GM21423 (cell line): Measurements from ENCODE around the gene NDC80.
"Not testable (repeated sequence)": the region's sequence is repeated elsewhere in the genome, so short reads cannot be mapped to it uniquely, and the experiment has no call there.

Source experiments
- ATAC-seq: cut with Tn5 transposase; IDR thresholded peaks from one replicate; pipeline ENCODE4 v1.9.1; 2021; ENCODE audit warnings: mild to moderate bottlenecking, moderate library complexity; ENCODE audit not compliant: unreplicated experiment

Gene NDC80

DNA sequence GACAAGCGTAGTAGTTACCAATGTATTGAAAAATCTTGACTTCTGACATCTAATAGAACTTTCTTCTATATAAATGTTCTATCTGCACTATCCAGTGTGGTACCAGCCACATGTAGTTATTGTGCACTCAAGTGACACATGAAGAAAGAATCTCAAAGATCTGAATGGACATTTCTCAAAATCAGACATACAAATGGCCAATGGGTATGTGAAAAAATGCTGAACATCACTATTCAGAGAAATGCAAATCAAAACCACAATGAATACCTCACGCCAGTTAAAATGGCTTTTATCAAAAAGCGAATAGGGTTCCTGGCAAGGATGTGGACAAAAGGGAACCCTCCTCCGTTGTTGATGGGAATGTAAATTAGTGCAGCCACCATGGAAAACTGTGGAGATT is 46.7 kb downstream of the NDC80 start:
- ATAC-seq: no peak

DNA sequence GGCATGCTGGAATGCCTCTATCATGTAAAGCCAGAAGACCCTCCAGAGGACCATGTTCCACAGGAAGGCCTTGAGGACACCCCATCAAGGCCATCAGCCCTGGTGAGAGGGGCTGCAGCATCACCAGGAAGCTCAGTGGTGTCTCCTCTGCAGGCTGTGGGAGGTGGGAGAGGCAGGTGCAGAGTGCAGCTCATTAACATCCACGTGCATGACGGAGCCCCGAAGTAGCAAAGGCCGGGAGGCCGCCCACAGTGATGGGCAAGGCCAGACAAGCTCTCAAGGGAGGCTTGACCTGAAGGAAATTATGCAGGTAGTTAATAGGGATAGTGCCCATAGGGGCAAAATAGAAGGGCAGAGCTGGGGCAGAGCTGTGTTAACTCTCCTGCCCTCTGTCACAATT is 53.9 kb downstream of the NDC80 start:
- no peak for ATAC-seq

DNA sequence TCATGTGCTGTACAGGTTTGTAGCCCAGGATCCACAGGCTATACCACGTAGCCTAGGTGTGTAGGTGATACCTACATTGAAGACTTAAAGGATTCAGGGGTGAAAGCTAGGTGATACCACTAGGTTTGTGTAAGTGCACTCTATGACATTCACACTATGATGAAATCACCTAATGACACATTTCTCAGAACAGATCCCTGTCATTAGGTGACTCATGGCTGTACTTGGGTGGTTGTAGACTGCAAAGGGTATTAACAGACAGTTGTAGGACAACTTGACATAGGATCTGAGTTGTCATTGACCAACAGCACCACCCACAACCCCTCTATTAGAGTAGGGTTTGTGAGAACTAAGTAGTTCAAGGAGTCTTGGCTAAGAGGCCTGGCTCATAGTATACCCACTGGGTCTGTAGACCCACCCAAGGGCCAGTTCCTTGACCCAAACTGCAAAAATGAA is 56.5 kb downstream of the NDC80 start:
- ATAC-seq: peak; percentile 86

DNA sequence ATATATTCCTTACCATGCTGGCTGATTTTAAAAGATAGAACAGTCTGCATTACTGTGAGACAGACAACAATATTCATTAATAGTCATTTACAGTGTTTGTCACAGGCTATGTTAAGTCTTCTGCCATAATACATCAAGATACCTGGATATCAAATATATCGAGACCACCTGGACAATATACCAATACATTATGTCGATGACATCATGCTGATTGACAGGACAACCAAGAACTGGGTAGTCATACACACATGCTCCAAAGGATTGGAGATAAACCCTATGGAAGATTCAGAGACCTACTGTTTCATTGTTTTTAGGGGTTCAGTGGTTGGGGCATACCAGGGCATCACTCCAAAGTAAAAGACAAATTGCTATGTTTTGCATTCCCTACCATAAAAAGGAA is 57.6 kb downstream of the NDC80 start:
- ATAC-seq: no peak

DNA sequence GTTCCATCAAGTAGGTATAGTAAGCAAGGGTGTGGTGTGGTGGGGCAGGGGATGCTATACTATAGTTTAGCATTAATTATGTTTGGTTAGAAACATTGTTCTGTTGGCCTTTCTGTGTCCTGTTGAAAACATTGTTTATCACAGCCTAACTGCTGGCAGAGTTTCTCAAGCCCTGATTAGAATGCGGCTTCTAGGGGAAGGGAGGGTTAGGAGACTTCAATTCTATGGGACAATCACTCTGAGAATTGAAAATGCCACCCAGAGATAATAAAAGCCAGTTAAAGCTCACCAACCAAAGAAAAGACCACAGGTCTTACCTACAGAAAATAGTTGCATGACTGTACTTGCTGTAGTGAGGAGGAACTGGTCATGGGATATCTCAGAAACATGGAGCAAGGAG is 64.2 kb downstream of the NDC80 start:
- no peak for ATAC-seq

DNA sequence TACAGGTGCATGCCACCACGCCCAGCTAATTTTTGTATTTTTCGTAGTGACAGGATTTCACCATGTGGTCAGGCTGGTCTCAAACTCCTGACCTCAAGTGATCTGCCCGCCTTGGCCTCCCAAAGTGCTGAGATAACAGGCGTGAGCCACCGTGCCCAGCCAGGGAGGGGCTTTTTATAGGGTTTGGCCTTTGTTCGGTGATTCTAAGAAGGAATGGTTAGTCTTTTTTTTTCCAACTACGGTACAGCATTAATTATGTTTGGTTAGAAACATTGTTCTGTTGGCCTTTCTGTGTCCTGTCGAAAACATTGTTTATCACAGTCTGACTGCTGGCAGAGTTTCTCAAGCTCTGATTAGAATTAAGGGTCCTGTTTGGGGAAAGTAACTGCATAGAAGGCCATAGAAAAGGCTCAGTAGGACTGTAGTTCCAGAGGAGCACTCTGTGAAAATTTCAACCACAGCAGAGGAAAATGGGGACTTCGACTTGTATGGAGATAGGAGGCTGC is 64.8 kb downstream of the NDC80 start:
- no peak for ATAC-seq

DNA sequence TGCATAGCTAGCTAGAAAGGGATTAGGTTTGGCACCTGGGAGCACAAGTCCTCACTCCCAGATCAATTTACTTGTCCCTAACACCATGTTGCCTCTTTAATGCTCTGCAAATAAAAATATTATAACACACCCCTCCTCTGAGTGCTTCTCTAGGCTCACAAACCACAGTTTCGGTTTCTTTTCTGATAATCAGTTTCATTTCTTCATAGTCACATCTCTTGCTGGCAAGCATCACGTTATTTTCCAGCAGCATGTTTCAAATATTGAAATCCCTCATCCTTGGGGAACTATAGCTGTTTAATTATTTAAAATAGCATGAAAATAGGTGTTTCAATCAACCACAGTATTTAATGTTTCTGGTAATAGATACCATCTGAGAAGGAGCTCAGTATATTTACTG is 70.3 kb downstream of the NDC80 start:
- peak; percentile 69 for ATAC-seq

DNA sequence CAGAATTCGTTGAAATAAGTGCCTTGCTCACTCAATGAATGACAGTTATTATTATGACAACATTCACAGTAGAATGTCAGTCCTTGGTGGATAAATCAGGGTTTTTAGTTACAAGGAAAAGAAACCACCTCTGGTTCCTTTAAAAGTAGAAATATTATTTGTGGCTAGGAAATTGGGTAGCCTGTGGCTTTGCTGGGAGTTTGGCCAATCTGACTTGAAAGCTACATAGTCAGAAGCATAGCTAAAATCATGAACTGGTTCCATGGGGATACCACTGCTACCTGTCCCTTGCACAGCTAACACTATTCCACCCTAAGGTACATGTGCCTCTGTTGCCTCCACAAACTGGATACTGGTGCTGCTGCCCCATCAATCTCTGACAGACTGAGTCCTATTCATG is 71.4 kb downstream of the NDC80 start:
- no peak for ATAC-seq

DNA sequence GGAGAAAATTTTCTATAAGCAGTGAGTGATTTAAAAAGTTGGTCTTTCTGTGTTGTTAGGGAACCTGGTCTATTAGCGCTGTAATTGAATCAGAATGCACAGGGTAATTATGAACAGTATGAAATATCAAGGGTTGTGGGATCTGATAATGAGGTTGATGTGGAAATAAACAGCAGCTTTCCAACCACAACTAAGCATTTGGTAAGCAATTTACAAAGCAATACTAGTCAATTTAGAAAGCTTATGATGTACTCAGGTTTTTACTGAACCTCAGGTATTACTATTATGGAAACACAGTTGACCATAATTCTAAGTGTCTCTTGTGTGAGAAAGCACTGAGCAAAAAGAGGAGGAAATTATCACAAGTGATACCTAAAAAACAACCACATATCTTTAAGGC is 73.2 kb downstream of the NDC80 start:
- ATAC-seq: no peak

DNA sequence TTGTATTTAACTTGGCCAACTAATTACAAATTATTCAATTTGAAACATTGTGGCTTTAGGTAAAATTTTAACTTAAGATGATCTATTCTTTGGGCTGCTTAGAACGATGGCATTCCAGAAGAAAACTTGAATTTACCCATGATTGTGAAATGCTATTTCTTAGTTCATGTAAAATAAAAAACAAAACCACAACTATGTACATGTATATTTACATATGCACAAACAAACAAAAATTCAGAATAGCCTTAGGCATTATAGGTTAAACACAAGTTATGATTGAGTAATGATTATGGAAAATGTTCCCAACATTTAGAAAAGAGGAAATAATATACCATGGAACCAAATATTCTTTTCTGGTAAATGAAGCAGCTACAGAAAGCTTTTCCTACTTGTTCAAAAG is 80.6 kb downstream of the NDC80 start:
- ATAC-seq: no peak

DNA sequence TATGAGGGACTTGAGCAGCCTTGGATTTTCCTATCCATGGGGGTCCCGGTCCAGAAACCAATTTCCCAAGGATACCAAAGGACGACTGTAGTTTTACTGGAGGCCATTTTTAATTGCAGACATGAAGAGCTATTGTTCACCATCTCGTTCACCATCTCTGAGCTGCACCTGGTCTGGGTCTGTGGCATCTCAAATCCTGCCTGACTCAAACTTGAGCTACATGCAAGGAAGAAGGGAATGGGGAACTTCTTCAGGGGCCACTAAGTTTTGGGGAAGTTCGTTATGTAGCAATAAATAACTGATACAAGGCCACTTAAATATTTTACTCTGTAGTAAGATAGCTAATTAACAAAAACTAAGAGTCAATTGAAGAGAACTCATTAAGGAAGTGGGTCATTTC is 82.1 kb downstream of the NDC80 start:
- ATAC-seq: no peak

DNA sequence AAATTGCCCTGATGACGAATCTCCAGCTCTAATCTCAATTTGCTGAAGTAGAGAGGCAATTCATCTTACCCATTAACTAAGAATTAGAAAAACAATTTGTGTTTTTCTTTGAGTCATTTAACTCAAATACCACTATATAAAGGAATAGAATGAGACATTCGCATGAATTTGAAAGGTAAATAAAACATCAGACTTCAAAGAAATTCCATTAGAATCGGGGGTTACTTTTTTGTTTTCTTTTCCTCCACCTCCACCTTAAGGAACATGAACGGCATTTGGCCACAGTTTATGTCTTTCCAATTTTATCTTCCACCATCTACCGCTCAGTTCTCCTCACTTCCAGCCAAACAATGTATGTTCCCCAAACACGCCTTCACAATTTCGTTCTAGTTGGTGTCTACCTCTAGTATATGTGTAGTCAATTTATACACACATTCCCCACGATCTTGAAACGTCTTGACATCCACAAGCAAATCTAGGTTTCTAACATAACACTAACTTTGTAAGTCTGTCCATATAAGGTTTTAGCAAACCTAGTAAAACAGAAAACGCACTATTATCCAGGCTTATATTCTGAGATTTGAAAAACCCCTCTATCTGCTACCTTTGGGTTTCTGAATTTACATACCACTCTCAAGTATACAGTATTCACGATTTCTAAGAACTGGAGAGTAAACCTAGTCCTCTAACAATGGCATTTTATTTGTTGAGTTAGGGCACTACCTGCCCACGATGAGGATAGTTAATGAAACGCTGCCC is 83.0 kb downstream of the NDC80 start:
- no peak for ATAC-seq

DNA sequence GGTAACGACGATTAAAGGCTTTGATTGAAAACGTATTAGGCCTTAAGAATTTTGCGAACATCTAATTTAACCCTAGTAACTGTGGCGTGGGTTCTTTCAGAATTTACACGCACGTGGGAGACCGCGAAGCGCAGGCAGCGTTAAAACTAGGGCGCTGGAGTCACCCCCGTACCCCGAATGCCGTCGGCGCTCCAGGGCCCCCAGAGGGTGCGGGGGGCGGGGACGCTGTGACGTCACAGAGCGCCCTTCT is 83.5 kb downstream of the NDC80 start:
- ATAC-seq: peak; percentile 27

DNA sequence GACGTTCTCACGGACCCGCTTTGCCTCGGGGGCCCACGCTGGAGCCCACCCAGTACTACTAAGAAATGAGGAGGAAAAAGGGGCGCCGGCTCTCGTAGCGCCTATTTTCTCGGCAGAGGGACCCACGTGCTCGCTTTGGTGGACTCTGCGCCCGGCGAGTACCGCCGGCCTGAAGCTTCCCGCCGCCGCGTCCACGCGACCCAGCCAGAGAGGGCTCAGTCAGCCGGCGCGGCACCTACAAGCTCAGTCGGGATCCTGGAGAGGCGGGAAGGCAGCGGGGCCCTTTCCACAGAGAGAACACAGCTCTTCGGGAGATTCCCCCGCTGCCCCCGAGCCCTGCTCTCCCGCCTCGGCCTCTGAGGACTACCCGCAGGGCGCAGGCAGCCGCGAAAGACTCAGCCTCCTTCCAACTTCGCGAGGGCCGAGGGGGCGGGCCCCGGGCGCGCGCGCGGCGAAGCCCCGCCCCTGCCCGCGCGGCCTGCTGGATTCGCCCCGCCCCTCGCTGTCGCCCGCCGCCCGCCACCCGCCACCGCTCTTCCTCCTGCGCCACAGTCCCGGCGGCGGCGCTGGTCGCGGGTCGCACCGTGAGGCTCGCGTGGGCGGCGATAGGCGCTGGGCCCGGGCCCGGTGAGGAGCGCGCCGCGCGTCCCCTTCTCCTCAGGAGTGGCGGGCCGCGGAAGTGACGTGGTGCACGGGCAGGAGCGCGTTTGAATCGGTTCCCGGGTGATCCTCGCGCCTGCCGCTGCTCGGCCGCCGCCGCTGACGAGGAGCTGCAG is 84.0 kb downstream of the NDC80 start, which contains the start of gene SMCHD1:
TSS of gene SMCHD1 (plus strand) at position 549 of the 776 bp plus-strand sequence. CDS start 350 bp downstream, outside the sequence.
- peak; percentile 71 for ATAC-seq

DNA sequence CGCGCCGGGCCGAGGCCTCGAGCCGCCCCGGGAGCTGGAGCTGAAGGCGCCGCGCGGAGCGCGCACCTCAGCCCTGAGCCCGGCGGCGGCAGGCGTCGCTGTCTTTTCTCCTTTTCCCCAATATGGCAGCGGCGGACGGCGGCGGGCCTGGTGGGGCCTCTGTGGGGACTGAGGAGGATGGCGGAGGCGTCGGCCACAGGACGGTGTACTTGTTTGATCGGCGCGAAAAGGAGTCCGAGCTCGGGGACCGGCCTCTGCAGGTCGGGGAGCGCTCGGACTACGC is 84.5 kb downstream of the NDC80 start:
- peak; percentile 15 for ATAC-seq

DNA sequence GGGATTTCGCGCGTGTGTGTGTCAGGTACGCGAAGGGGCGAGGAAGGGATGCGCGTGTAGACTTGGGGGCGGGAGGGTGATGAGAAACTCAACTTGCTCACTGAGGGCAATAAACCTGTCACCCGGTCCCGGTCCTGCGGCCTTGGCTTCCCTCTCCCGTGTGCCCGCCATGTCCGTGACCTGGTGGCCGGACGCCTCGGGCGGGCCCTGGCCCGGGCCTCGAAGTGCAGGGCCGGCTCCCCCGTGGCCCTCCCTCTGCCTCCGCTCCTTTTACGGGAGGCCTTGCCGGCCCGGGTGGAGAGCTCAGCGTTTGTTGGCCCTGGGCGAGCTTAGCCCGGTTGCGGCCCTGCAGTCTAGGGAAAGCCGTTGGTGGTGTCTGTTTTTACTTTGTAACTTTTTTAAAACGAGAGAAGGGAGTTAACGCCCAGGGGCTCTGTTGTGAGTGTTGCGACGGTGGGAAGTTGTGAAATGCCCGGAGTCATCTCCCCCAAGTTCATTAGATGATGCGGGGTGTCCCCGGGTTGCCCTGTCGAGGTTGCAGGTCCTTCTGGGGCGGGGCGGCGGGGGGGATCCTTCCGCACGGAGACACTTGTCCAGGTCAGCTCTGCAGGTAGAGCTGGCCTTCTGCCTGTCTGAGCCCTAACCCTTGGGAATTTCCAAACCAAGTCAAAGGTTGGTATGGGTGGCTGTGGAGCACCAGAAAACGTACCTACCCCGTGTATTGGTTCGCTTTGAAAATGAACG is 85.1 kb downstream of the NDC80 start:
- peak; percentile 13 for ATAC-seq

DNA sequence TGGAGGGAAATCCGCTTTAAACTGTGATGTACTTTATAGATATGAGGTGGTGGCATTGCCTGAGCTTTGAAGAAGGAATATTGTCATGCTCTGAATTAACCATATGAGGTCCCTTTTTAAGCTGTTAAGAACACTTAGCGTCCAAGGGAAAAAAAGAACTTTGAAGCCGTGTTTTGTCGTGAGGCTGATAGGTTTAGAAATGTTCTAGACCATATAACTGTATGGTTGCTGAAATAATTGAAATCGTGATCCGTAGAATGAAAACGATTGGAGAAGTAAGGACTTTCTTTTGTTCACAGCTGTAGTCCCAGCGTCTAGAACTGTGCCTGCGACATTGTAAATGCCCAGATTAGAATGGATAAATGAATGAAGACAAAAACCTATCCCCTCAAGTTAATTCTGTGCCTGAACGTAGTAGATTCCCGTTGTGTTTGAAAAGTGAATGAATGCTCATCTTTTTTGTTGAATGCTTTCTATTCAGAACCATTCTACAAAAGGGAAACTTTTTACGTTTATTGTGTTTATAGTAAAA is 85.7 kb downstream of the NDC80 start:
- ATAC-seq: no peak

DNA sequence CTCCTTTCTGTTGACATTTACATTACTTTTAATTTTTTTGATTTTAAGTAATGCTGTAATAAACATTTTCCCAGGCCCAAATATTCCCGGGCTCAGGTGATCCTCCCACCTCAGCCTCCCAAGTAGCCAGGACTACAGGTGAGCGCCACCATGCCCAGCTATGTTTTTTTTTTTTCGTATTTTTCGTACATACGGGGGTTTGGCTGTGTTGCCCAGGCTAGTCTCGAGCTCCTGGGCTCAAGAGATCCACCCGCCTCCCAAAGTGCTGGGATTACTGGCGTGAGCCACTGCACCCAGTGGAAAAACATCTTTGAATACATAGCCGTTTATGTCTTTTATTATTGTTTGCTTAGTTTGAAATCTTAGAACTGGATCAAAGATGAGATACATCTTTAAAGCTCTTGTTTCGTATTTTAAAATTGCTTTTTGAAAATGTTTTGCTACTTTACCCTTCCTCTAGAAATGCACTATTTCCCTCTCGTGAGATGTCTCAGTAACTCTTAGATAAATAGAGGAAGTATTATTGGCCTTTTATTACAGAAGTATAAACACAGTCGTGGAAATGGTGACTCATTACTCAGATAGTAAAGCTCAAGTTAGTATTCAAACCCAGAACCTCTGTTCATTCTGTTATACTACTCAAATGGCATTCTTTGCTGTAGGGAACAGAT is 86.6 kb downstream of the NDC80 start:
- ATAC-seq: no peak

DNA sequence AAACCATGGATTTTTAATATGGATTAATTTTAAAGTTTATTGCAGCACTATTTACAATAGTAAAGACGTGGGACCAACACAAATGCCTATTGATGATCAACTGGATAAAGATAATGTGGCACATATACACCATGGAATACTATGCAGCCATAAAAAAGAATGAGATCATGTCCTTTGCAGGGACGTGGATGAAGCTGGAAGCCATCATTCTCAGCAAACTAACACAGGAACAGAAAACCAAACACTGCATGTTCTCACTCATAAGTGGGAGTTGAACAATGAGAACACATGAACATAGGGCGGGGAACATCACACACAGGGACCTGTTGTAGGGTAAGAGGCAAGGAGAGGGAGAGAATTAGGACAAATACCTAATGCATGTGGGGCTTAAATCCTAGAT is 89.5 kb downstream of the NDC80 start:
- not testable (repeated sequence) for ATAC-seq

DNA sequence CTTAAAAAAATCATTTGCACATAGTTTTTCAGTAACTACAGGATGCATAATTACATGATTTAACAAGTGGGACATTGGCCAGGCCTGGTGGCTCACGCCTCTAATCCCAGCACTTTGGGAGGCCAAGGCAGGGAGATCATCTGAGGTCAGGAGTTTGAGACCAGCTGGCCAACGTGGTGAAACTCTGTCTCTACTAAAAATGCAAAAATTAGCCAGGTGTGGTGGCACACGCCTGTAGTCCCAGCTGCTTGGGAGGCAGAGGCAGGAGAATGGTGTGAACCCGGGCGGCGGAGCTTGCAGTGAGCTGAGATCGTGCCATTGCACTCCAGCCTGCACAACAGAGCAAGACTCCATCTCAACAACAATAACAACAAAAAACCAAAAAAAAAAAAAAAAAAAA is 90.9 kb downstream of the NDC80 start:
- ATAC-seq: not testable (repeated sequence)

DNA sequence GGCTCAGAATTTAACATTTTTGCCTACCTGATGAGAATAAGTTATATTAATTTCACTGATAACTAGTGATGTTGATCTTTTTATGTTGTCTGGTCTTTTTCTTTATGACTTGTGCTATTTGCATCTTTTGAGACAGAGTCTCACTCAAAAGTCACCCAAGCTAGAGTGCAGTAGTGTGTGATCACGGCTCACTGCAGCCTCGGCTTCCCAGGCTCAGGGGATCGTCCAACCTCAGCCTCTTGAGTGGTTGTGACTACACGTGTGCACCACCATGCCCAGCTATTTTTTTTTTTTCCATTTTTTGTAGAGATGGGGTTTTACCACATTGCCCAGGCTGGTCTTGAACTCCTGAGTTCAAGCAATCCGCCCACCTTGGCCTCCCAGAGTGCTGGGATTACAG is 91.6 kb downstream of the NDC80 start:
- ATAC-seq: no peak
